OCI-LY3 (cell line): Measurements from ENCODE around the gene PAPSS1.

Experiments used
- H2AFZ ChIP-seq: fragments of 200-600, 300-600 bp; shearing (Covaris generic); 2 replicates; pipeline ENCODE4 v1.6.0; 2014; ENCODE audit warnings: antibody characterized with exemption, low read depth, low read length
- H3K27ac ChIP-seq: fragments of 200-600, 300-600 bp; sonication (generic); 2 replicates; pipeline ENCODE4 v1.5.1; 2014; ENCODE audit warnings: mild to moderate bottlenecking, low read length, moderate library complexity, mixed read lengths
- H3K27me3 ChIP-seq: fragments of 200-600, 300-600 bp; sonication (generic); 2 replicates; pipeline ENCODE4 v1.6.1; 2014; ENCODE audit warnings: low read depth, low read length, mixed read lengths
- H3K36me3 ChIP-seq: fragments of 200-600, 300-600 bp; sonication (generic); replicated peaks from 2 replicates; pipeline ENCODE3; 2014; ENCODE audit warnings: low read depth, low read length, mixed read lengths
- H3K4me1 ChIP-seq: fragments of 300-600, 200-600 bp; sonication (generic); 2 replicates; pipeline ENCODE4 v1.6.1; 2014; ENCODE audit warnings: low read length, mixed read lengths
- H3K4me2 ChIP-seq: fragments of 200-600, 300-600 bp; sonication (generic); 2 replicates; pipeline ENCODE4 v1.6.1; 2014; ENCODE audit warnings: low read length, mixed read lengths
- H3K4me3 ChIP-seq: fragments of 300-600, 200-600 bp; sonication (generic); 2 replicates; pipeline ENCODE4 v1.5.1; 2014; ENCODE audit warnings: antibody characterized with exemption, mild to moderate bottlenecking, low read length, moderate library complexity
- H3K79me2 ChIP-seq: fragments of 300-600, 200-600 bp; shearing (Covaris generic); 2 replicates; pipeline ENCODE4 v1.6.1; 2014; ENCODE audit warnings: mild to moderate bottlenecking, low read length, mixed read lengths
- H3K9ac ChIP-seq: fragments of 300-600, 200-600 bp; shearing (Covaris generic); 2 replicates; pipeline ENCODE4 v1.6.0; 2014; ENCODE audit warnings: mild to moderate bottlenecking, low read length, moderate library complexity
- H3K9me3 ChIP-seq: fragments of 200-600, 300-600 bp; shearing (Covaris generic); 2 replicates; pipeline ENCODE4 v1.6.1; 2014; ENCODE audit warnings: low read length, mixed read lengths; ENCODE audit not compliant: insufficient read depth
- H4K20me1 ChIP-seq: fragments of 200-600, 300-600 bp; sonication (generic); 2 replicates; pipeline ENCODE4 v1.6.1; 2016; ENCODE audit warnings: low read length, mixed read lengths; ENCODE audit not compliant: insufficient read depth
- EZH2phosphoT487 ChIP-seq: fragments of 200-600 bp; shearing (Covaris generic); IDR thresholded peaks from 2 replicates; pipeline ENCODE4 v1.6.1; 2018; ENCODE audit warnings: antibody characterized with exemption, mixed run types, low read depth
- TF ChIP-seq, protein P1 (sequence below): fragments of 200-600, 300-600 bp; sonication (generic); IDR thresholded peaks from 2 replicates; pipeline ENCODE4 v1.5.1; 2014; ENCODE audit warnings: antibody characterized with exemption, low read length, low read depth

Gene PAPSS1

DNA sequence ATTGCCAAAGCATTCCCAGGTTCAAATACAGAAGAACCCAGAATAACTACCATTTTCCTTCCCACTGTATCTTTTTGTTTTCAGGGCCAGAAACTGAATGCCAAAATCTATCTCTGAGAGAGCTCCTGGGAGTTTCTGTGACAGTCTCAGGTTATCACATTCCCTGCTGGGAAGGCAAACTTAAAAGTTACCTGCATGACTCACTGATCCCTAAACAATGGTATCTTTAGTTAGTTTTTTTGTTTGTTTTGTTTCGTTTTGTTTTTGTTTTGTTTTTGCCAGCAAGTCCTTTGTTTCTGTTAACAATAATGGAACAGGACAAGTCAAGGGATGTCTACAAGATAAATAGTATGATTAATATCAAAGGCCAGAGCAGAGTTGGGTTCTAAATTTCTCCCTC, 34.3 kb downstream of the PAPSS1 start:
- H3K27me3 ChIP-seq, result no peaks in the 10 kb centered on the region
- no peaks in the 10 kb centered on the region for H3K4me1 ChIP-seq
- peaks cover 6% of the 10 kb centered on the region; the same call in 1 of the 2 replicates for H4K20me1 ChIP-seq
- no peak overlapping the region for H3K9ac ChIP-seq
- no peak overlapping the region for H3K27ac ChIP-seq
- H3K4me2 ChIP-seq, result no peak overlapping the region
- H3K9me3 ChIP-seq, result no peaks in the 10 kb centered on the region
- H3K36me3 ChIP-seq, result peaks cover 20% of the 10 kb centered on the region
- H3K79me2 ChIP-seq, result no peaks in the 10 kb centered on the region
- no peak overlapping the region for H2AFZ ChIP-seq
- no peak overlapping the region for H3K4me3 ChIP-seq
- TF ChIP-seq, protein P1, sequence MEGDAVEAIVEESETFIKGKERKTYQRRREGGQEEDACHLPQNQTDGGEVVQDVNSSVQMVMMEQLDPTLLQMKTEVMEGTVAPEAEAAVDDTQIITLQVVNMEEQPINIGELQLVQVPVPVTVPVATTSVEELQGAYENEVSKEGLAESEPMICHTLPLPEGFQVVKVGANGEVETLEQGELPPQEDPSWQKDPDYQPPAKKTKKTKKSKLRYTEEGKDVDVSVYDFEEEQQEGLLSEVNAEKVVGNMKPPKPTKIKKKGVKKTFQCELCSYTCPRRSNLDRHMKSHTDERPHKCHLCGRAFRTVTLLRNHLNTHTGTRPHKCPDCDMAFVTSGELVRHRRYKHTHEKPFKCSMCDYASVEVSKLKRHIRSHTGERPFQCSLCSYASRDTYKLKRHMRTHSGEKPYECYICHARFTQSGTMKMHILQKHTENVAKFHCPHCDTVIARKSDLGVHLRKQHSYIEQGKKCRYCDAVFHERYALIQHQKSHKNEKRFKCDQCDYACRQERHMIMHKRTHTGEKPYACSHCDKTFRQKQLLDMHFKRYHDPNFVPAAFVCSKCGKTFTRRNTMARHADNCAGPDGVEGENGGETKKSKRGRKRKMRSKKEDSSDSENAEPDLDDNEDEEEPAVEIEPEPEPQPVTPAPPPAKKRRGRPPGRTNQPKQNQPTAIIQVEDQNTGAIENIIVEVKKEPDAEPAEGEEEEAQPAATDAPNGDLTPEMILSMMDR, result no peak
- no peak for TF ChIP-seq EZH2phosphoT487

GRCh38 chr4:107683873-107684272, 36.2 kb downstream of the PAPSS1 start:
- Histone ChIP-seq H3K4me3 (no peak overlapping the region), H3K4me1 (no peaks in the 10 kb centered on the region), H3K9me3 (no peaks in the 10 kb centered on the region), H3K27ac (no peak overlapping the region), H4K20me1 (0 out of 2 replicates have a peak, but pooled peaks cover 3% of the 10 kb centered on the region), H3K79me2 (no peaks in the 10 kb centered on the region), H3K4me2 (no peak overlapping the region), H3K36me3 (peaks cover 29% of the 10 kb centered on the region), H2AFZ (no peak overlapping the region), H3K27me3 (no peaks in the 10 kb centered on the region), H3K9ac (no peak overlapping the region)
- TF ChIP-seq, protein P1, result no peak
- TF ChIP-seq EZH2phosphoT487, result no peak

DNA sequence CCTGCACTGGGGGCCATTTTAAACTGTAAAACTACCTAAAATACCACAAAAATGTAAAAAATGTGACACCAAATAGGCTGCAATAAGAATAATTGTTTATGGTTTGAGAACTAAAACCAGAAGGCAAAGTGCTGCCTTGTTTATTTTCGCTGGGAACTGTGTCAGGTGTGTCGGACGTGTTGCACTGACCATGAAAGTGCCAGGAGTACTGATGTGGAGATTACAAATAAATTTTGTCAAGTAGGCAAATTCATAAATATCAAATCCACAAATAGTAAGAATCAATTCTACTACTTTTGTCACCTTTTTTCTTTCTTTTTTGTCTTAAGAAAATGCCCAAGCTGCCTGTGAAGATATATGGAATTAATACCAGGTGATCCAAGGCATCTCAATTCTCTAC, 37.7 kb downstream of the PAPSS1 start:
- no peaks in the 10 kb centered on the region for H3K9me3 ChIP-seq
- H3K36me3 ChIP-seq, result peaks cover 36% of the 10 kb centered on the region
- TF ChIP-seq, protein P1, result no peak
- TF ChIP-seq EZH2phosphoT487, result no peak
- no peaks in the 10 kb centered on the region for H3K79me2 ChIP-seq
- H3K27ac ChIP-seq, result no peak overlapping the region
- H3K4me1 ChIP-seq, result no peaks in the 10 kb centered on the region
- H4K20me1 ChIP-seq, result no peaks in the 10 kb centered on the region
- H3K27me3 ChIP-seq, result no peaks in the 10 kb centered on the region
- no peak overlapping the region for H2AFZ ChIP-seq
- no peak overlapping the region for H3K4me2 ChIP-seq
- no peak overlapping the region for H3K9ac ChIP-seq
- H3K4me3 ChIP-seq, result no peak overlapping the region

DNA sequence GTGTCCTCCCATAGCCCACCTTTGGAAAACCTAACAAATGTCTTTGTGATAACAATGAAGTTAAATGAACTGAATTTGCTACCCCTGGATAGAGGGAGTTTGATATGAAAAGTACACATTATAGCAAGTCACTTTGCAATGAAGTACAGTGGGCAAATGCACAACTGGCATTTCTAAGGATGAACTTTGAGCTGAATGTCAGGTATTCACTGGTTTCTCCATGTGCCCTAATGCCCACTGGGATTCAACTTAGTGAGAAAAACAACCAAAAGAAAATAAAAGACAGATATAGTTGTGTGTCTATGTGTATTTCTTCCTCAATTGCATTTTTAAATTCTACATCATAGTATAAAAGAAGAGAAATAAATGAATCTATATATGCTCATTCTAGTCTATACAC, 51.0 kb downstream of the PAPSS1 start:
- no peak overlapping the region for H3K9ac ChIP-seq
- no peak overlapping the region for H3K4me3 ChIP-seq
- no peak overlapping the region for H2AFZ ChIP-seq
- H3K27me3 ChIP-seq, result no peaks in the 10 kb centered on the region
- no peaks in the 10 kb centered on the region for H3K36me3 ChIP-seq
- no peak overlapping the region for H3K4me2 ChIP-seq
- H3K9me3 ChIP-seq, result no peaks in the 10 kb centered on the region
- no peak for TF ChIP-seq EZH2phosphoT487
- TF ChIP-seq, protein P1, result no peak
- no peaks in the 10 kb centered on the region for H3K79me2 ChIP-seq
- H3K4me1 ChIP-seq, result no peaks in the 10 kb centered on the region
- no peaks in the 10 kb centered on the region for H4K20me1 ChIP-seq
- H3K27ac ChIP-seq, result no peak overlapping the region
